ENCODE data around the gene TERB1. TPM values are rescaled to one million over a fixed set of nuclear protein-coding genes. Genes with fewer than 3 reads are reported as not detected.

Gene TERB1
- total and polyA plus RNA-seq, 2 donors = not detected

GRCh38 chr16:66717776-66718175, 83.6 kb downstream of the TERB1 start:
- 68% methylated on average over 4 of the region's 4 CpGs for WGBS
- Histone ChIP-seq H3K36me3 (ENCODE audit: insufficient read depth) (peaks cover under 1% of the 10 kb centered on the region), H3K4me3 (ENCODE audit: low read depth, low read length) (no peak overlapping the region), H3K27ac (ENCODE audit: low read depth) (no peak overlapping the region), H3K4me1 (ENCODE audit: insufficient read depth) (no peaks in the 10 kb centered on the region)
- DNase-seq (ENCODE audit: extremely low spot score) = no peak

DNA sequence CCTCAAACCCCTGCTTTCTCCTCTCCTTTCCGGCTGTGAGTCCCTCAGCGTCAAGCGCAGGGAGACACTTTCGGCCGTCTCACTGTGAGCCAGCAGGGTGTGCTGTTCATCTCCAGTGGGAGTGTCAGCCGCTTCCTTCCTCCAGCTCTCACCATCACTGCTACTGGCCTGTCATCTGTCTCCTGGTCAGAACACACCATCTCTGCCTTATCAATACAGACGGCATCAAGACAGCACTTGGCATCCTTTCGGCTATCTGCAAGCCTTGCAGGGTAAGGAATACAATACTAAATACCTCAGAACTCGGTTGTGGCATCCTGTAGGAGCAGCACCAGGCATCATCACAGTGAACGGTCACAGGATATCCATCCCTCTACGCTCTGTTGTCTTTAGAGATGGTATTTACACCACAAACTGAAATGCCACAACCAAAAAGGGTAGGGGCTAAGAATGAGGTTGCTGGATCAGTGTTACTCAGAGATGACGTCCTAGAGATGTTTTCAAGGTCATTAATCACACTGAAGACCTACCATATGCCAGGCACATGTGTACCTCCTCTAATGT, 84.2 kb downstream of the TERB1 start:
- WGBS = 42% methylated on average over 12 of the region's 12 CpGs
- Histone ChIP-seq H3K4me3 (ENCODE audit: low read depth, low read length) (no peak overlapping the region), H3K27ac (ENCODE audit: low read depth) (no peak overlapping the region), H3K4me1 (ENCODE audit: insufficient read depth) (no peaks in the 10 kb centered on the region), H3K36me3 (ENCODE audit: insufficient read depth) (no peaks in the 10 kb centered on the region)
- no peak for DNase-seq (ENCODE audit: extremely low spot score)

DNA sequence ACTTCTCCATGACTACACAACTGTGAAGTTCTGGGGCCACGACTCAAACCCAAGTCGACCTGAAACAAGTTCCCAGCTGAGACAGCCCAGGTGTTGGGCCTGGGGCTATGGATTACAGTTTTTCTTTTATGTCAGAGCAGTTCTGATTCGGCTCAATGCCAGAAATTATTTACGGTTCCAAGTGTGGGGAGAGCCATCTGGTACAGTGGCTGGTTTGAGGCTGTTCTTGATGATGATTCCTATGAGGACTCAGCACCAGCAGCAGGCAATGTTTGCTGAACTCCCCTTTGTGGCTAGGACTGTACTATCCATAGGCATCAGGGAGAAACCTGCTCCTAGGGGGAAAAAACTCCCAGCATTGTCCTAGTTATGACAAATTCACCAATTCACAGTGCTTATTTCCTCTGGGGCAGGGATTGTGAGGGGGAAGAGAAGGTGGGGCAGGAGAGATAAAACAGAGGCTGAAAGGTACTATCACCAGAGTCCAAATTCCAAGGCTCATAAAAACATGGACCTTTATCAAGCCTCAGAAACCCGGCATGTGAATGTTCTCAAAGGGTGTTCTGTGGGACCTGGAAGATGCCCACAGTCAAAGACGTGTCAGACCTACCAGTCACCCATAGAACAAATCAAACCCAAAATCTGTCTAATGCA, 86.6 kb downstream of the TERB1 start:
- no peaks in the 10 kb centered on the region for H3K36me3 ChIP-seq (ENCODE audit: insufficient read depth)
- H3K4me1 ChIP-seq (ENCODE audit: insufficient read depth) = no peaks in the 10 kb centered on the region
- H3K27ac ChIP-seq (ENCODE audit: low read depth) = no peak overlapping the region
- 47% methylated on average over 6 of the region's 6 CpGs for WGBS
- DNase-seq (ENCODE audit: extremely low spot score) = no peak
- H3K4me3 ChIP-seq (ENCODE audit: low read depth, low read length) = no peak overlapping the region

- WGBS = 87% methylated on average over 6 of the region's 6 CpGs
- Histone ChIP-seq H3K27ac (ENCODE audit: low read depth) (no peak overlapping the region), H3K4me3 (ENCODE audit: low read depth, low read length) (no peak overlapping the region), H3K4me1 (ENCODE audit: insufficient read depth) (no peaks in the 10 kb centered on the region), H3K36me3 (ENCODE audit: insufficient read depth) (no peaks in the 10 kb centered on the region)
- no peak for DNase-seq (ENCODE audit: extremely low spot score)
Measured at GRCh38 chr16:66714062-66714461, 87.3 kb downstream of the TERB1 start.

- Histone ChIP-seq H3K36me3 (ENCODE audit: insufficient read depth) (no peaks in the 10 kb centered on the region), H3K27ac (ENCODE audit: low read depth) (no peak overlapping the region), H3K4me3 (ENCODE audit: low read depth, low read length) (no peak overlapping the region), H3K4me1 (ENCODE audit: insufficient read depth) (no peaks in the 10 kb centered on the region)
- no peak for DNase-seq (ENCODE audit: extremely low spot score)
- WGBS = 59% methylated on average over 2 of the region's 2 CpGs
Measured at GRCh38 chr16:66713076-66713475, 88.3 kb downstream of the TERB1 start.

- Histone ChIP-seq H3K4me3 (ENCODE audit: low read depth, low read length) (no peak overlapping the region), H3K4me1 (ENCODE audit: insufficient read depth) (no peaks in the 10 kb centered on the region), H3K27ac (ENCODE audit: low read depth) (no peak overlapping the region), H3K36me3 (ENCODE audit: insufficient read depth) (no peaks in the 10 kb centered on the region)
- DNase-seq (ENCODE audit: extremely low spot score) = no peak
Measured at GRCh38 chr16:66712512-66712911, 88.9 kb downstream of the TERB1 start.

- Histone ChIP-seq H3K4me1 (ENCODE audit: insufficient read depth) (no peaks in the 10 kb centered on the region), H3K27ac (ENCODE audit: low read depth) (no peak overlapping the region), H3K36me3 (ENCODE audit: insufficient read depth) (no peaks in the 10 kb centered on the region), H3K4me3 (ENCODE audit: low read depth, low read length) (no peak overlapping the region)
- DNase-seq (ENCODE audit: extremely low spot score) = no peak
Measured at GRCh38 chr16:66711581-66711980, 89.8 kb downstream of the TERB1 start.

DNA sequence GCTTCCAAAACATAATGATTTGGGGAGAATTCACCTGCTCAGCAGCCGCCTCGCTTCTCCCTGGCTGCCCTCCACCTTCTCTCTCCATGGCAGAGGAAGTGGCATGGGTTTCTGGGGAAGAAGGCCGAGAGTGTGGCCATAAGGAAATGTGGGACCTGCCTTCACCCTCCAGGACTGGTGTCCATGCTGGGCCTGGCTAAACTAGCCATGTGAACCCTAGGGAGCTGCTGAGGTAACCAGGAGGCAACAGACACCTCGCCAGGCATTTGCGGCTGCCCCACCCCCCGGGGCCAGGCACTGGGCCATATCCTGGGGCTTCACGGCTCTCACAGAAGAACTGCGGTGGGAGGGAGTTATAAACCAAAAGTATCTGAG, 94.9 kb downstream of the TERB1 start:
- Histone ChIP-seq H3K27ac (ENCODE audit: low read depth) (no peak overlapping the region), H3K4me3 (ENCODE audit: low read depth, low read length) (no peak overlapping the region), H3K4me1 (ENCODE audit: insufficient read depth) (no peaks in the 10 kb centered on the region), H3K36me3 (ENCODE audit: insufficient read depth) (no peaks in the 10 kb centered on the region)
- DNase-seq (ENCODE audit: extremely low spot score) = no peak
- WGBS = 53% methylated on average over 8 of the region's 8 CpGs

DNA sequence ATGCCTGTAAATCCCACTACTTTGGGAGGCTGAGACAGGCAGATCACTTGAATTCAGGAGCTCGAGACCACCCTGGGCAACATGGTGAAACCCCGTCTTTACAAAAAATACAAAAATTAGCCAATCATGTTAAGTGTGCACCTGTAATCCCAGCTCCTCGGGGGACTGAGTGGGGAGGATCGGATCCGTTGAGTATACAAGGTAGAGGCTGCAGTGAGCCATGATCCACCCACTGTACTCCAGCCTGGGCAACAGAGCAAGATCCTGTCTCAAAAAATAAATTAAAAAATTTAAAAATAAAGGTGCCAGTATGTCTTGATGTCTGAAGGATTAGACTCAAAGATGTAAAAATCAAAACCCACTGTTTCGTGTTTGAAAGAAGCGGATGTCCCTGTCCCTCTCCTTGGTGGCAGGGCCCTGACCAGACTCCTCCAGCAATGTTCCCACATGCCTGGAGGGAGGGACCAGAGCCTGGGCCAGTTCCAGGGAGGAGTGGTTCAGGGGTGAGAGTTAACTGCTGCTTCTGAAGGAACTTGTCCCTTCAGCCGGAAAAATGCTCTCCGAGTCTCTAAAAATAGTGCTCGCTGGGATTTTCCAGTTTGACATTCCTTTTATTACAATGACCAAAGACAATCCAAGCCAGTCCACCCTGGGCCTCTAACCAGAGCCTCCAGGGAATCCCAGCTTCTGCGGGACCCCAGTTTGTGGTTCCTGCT, 95.4 kb downstream of the TERB1 start:
- no peaks in the 10 kb centered on the region for H3K36me3 ChIP-seq (ENCODE audit: insufficient read depth)
- no peak overlapping the region for H3K4me3 ChIP-seq (ENCODE audit: low read depth, low read length)
- WGBS = 65% methylated on average over 11 of the region's 11 CpGs
- no peak overlapping the region for H3K27ac ChIP-seq (ENCODE audit: low read depth)
- no peak for DNase-seq (ENCODE audit: extremely low spot score)
- no peaks in the 10 kb centered on the region for H3K4me1 ChIP-seq (ENCODE audit: insufficient read depth)

Other genes with a start within 250 kb of the TERB1 start
- gene CKLF, start 249.0 kb downstream of the TERB1 start, total RNA-seq = 54.7 TPM
- gene CKLF, start 249.0 kb downstream of the TERB1 start, polyA plus RNA-seq = 54.9 TPM
- 3.1 TPM for gene CMTM1, start 235.1 kb downstream of the TERB1 start, total RNA-seq
- gene CMTM1, start 235.1 kb downstream of the TERB1 start, polyA plus RNA-seq = 1.1 TPM
- gene CMTM2, start 222.1 kb downstream of the TERB1 start, total RNA-seq = not detected
- gene CMTM2, start 222.1 kb downstream of the TERB1 start, polyA plus RNA-seq = not detected
- 29.2 TPM for gene CMTM3, start 196.9 kb downstream of the TERB1 start, total RNA-seq
- 33.4 TPM for gene CMTM3, start 196.9 kb downstream of the TERB1 start, polyA plus RNA-seq
- 17.8 TPM for gene CMTM4, start 104.8 kb downstream of the TERB1 start, total RNA-seq
- gene CMTM4, start 104.8 kb downstream of the TERB1 start, polyA plus RNA-seq = 8.9 TPM
- 153 TPM for gene DYNC1LI2, start 50.0 kb downstream of the TERB1 start, total RNA-seq
- 74.6 TPM for gene DYNC1LI2, start 50.0 kb downstream of the TERB1 start, polyA plus RNA-seq
- gene NAE1, start 29.4 kb upstream of the TERB1 start, total RNA-seq = 74.4 TPM
- gene NAE1, start 29.4 kb upstream of the TERB1 start, polyA plus RNA-seq = 36.2 TPM
- gene CA7, start 42.8 kb upstream of the TERB1 start, total RNA-seq = not detected
- gene CA7, start 42.8 kb upstream of the TERB1 start, polyA plus RNA-seq = not detected
- 5.6 TPM for gene PDP2, start 78.9 kb upstream of the TERB1 start, total RNA-seq
- gene PDP2, start 78.9 kb upstream of the TERB1 start, polyA plus RNA-seq = 5.0 TPM
- gene CDH16, start 117.3 kb upstream of the TERB1 start, total RNA-seq = not detected
- not detected for gene CDH16, start 117.3 kb upstream of the TERB1 start, polyA plus RNA-seq
- 7.0 TPM for gene RRAD, start 124.0 kb upstream of the TERB1 start, total RNA-seq
- gene RRAD, start 124.0 kb upstream of the TERB1 start, polyA plus RNA-seq = 26.1 TPM
- gene CIAO2B, start 132.8 kb upstream of the TERB1 start, total RNA-seq = 52.0 TPM
- 174 TPM for gene CIAO2B, start 132.8 kb upstream of the TERB1 start, polyA plus RNA-seq
- gene CES2, start 133.9 kb upstream of the TERB1 start, total RNA-seq = 12.9 TPM
- 32.5 TPM for gene CES2, start 133.9 kb upstream of the TERB1 start, polyA plus RNA-seq
- not detected for gene CES3, start 159.7 kb upstream of the TERB1 start, total RNA-seq
- gene CES3, start 159.7 kb upstream of the TERB1 start, polyA plus RNA-seq = 0.19 TPM
- gene CES4A, start 187.0 kb upstream of the TERB1 start, total RNA-seq = 4.9 TPM
- 4.0 TPM for gene CES4A, start 187.0 kb upstream of the TERB1 start, polyA plus RNA-seq
- 62.5 TPM for gene CBFB, start 227.6 kb upstream of the TERB1 start, total RNA-seq
- 19.3 TPM for gene CBFB, start 227.6 kb upstream of the TERB1 start, polyA plus RNA-seq